Stimulated activated CD4-positive, alpha-beta T cell treated with anti-CD3 and anti-CD28 coated beads, Interleukin-1b, Interleukin-23, amount 100 ng/mL, for 24 hours (primary cell): ENCODE results near the gene CCDC87.
"Not testable (repeated sequence)": the region's sequence is repeated elsewhere in the genome, so short reads cannot be mapped to it uniquely, and the experiment has no call there.

Experiments
- DNase-seq, 4 experiments: peaks; one replicate each; pipeline ENCODE4 v3.0.0-alpha.2; 2020; ENCODE audit warnings: low read depth in 4 of 4, low spot score in 1 of 4

CCDC87 gene

GRCh38 chr11:66616379-66617154 lies 23.7 kb upstream of the CCDC87 start, which contains the start of gene RBM14:
TSS of gene RBM14 (plus strand) at chr11:66616630. CDS start at chr11:66616721, 91 bp downstream.
- DNase-seq, result peak; percentile 92 to 98 (median 98)

- DNase-seq, result no peak
Measured at GRCh38 chr11:66614073-66614472, 21.2 kb upstream of the CCDC87 start.

- DNase-seq, result no peak
Measured at GRCh38 chr11:66612458-66612857, 19.6 kb upstream of the CCDC87 start.

- DNase-seq, result no peak
Measured at GRCh38 chr11:66609721-66610617, 17.1 kb upstream of the CCDC87 start.

GRCh38 chr11:66607126-66607834 lies 14.4 kb upstream of the CCDC87 start:
- DNase-seq, result no peak

GRCh38 chr11:66606608-66607007 lies 13.7 kb upstream of the CCDC87 start:
- DNase-seq, result not testable (repeated sequence)

- DNase-seq, result no peak
Measured at GRCh38 chr11:66604155-66604554, 11.3 kb upstream of the CCDC87 start.

- DNase-seq, result no peak
Measured at GRCh38 chr11:66603072-66603471, 10.2 kb upstream of the CCDC87 start.

- DNase-seq, result no peak
Measured at GRCh38 chr11:66600631-66601233, 7.9 kb upstream of the CCDC87 start.

- DNase-seq, result no peak
Measured at GRCh38 chr11:66600219-66600618, 7.4 kb upstream of the CCDC87 start.

GRCh38 chr11:66598993-66599392 lies 6.1 kb upstream of the CCDC87 start:
- no peak for DNase-seq

GRCh38 chr11:66595245-66595904 lies 2.5 kb upstream of the CCDC87 start:
- no peak for DNase-seq

- DNase-seq, result no peak
Measured at GRCh38 chr11:66593650-66594049, 787 bp upstream of the CCDC87 start.

- no peak for DNase-seq
Measured at GRCh38 chr11:66593303-66593635, 406 bp upstream of the CCDC87 start.

GRCh38 chr11:66591175-66591574 lies 1.7 kb downstream of the CCDC87 start:
- no peak for DNase-seq

GRCh38 chr11:66589996-66590675 lies 2.7 kb downstream of the CCDC87 start:
- no peak for DNase-seq

GRCh38 chr11:66589315-66589714 lies 3.5 kb downstream of the CCDC87 start:
- DNase-seq, result not testable (repeated sequence)

- no peak for DNase-seq
Measured at GRCh38 chr11:66586136-66586535, 6.7 kb downstream of the CCDC87 start.

GRCh38 chr11:66585447-66585846 lies 7.4 kb downstream of the CCDC87 start:
- not testable (repeated sequence) for DNase-seq

- DNase-seq, result not testable (repeated sequence)
Measured at GRCh38 chr11:66582565-66583147, 10.2 kb downstream of the CCDC87 start.
